ENCODE data around the gene IBA57.

Gene IBA57

GRCh38 chr1:228145463-228146416 is 19.9 kb upstream of the IBA57 start:
- DNase-seq = no peak

- no peak for DNase-seq
Measured at GRCh38 chr1:228146417-228147150, 19.0 kb upstream of the IBA57 start.

- DNase-seq = no peak
Measured at GRCh38 chr1:228147151-228147693, 18.4 kb upstream of the IBA57 start.

- DNase-seq = no peak
Measured at GRCh38 chr1:228147768-228148167, 17.8 kb upstream of the IBA57 start.

- no peak for DNase-seq
Measured at GRCh38 chr1:228148196-228148861, 17.3 kb upstream of the IBA57 start.

GRCh38 chr1:228148935-228149405 is 16.6 kb upstream of the IBA57 start:
- no peak for DNase-seq

- DNase-seq = no peak
Measured at GRCh38 chr1:228149406-228150119, 16.0 kb upstream of the IBA57 start, which contains the start of gene GJC2. Gene GJC2, plus strand, starts transcription at chr1:228149930. Its CDS starts 7,829 bp downstream, at chr1:228157759.

GRCh38 chr1:228150120-228150460 is 15.5 kb upstream of the IBA57 start:
- no peak for DNase-seq

GRCh38 chr1:228150461-228151179 is 15.0 kb upstream of the IBA57 start:
- DNase-seq = no peak

GRCh38 chr1:228151180-228151925 is 14.3 kb upstream of the IBA57 start:
- DNase-seq = no peak

- no peak for DNase-seq
Measured at GRCh38 chr1:228152097-228152917, 13.3 kb upstream of the IBA57 start.

GRCh38 chr1:228152918-228153258 is 12.7 kb upstream of the IBA57 start:
- DNase-seq = no peak

GRCh38 chr1:228154021-228154669 is 11.5 kb upstream of the IBA57 start:
- no peak for DNase-seq

- no peak for DNase-seq
Measured at GRCh38 chr1:228154670-228155571, 10.7 kb upstream of the IBA57 start.

GRCh38 chr1:228155596-228156514 is 9.7 kb upstream of the IBA57 start:
- no peak for DNase-seq

- no peak for DNase-seq
Measured at GRCh38 chr1:228156515-228156881, 9.1 kb upstream of the IBA57 start.
